Fibroblast of lung (primary cell): Measurements from ENCODE around the gene SSPN. TPM values are rescaled to one million over a fixed set of nuclear protein-coding genes. Genes with fewer than 3 reads are reported as not detected.
"Not testable (repeated sequence)": the region's sequence is repeated elsewhere in the genome, so short reads cannot be mapped to it uniquely, and the experiment has no call there.

ENCODE experiments used
- DNase-seq, 2 donors: peaks; one replicate each; pipeline versions ENCODE4 v3.0.0 to v3.0.0-alpha.2; 2010; ENCODE audit warnings: low read depth in 2 of 2
- H2AFZ ChIP-seq: 2 replicates; pipeline ENCODE4 v1.5.1; 2012; ENCODE audit warnings: low read length, control low read depth, inconsistent platforms
- H3K27ac ChIP-seq: 2 replicates; pipeline ENCODE4 v1.5.1; 2011; ENCODE audit warnings: low read length, control low read depth; ENCODE audit not compliant: insufficient read depth
- H3K27me3 ChIP-seq: 2 replicates; pipeline ENCODE4 v1.5.1; 2011; ENCODE audit warnings: mild to moderate bottlenecking, low read length; ENCODE audit not compliant: control insufficient read depth, insufficient read depth
- H3K36me3 ChIP-seq: 2 replicates; pipeline ENCODE4 v1.5.1; 2011; ENCODE audit warnings: low read length; ENCODE audit not compliant: control insufficient read depth, insufficient read depth
- H3K4me1 ChIP-seq: 2 replicates; pipeline ENCODE4 v1.5.1; 2011; ENCODE audit warnings: low read length; ENCODE audit not compliant: control insufficient read depth, insufficient read depth; ENCODE audit errors: extremely low read depth
- H3K4me2 ChIP-seq: 2 replicates; pipeline ENCODE4 v1.5.1; 2011; ENCODE audit warnings: low read length, control low read depth; ENCODE audit not compliant: insufficient read depth; ENCODE audit errors: extremely low read depth
- H3K4me3 ChIP-seq, 4 experiments: fragments of 200-600 bp in 1 of 4; sonication (generic) in 1 of 4; replicated peaks in 1 of 4; 2 replicates each; pipeline ENCODE4 v1.5.1; 2011 to 2016; ENCODE audit warnings: low read length in 4 of 4, low read depth in 3 of 4, mild to moderate bottlenecking in 3 of 4, control low read depth in 2 of 4, inconsistent platforms in 1 of 4, mixed read lengths in 1 of 4; ENCODE audit not compliant: insufficient read depth in 1 of 4; ENCODE audit errors: control extremely low read depth in 1 of 4
- H3K79me2 ChIP-seq: 2 replicates; pipeline ENCODE4 v1.5.1; 2012; ENCODE audit warnings: mild to moderate bottlenecking, low read length, inconsistent platforms; ENCODE audit not compliant: control insufficient read depth, insufficient read depth
- H3K9ac ChIP-seq: 2 replicates; pipeline ENCODE4 v1.5.1; 2011; ENCODE audit warnings: mild to moderate bottlenecking, low read length, control low read depth; ENCODE audit not compliant: insufficient read depth
- H3K9me3 ChIP-seq: 2 replicates; pipeline ENCODE4 v1.5.1; 2012; ENCODE audit warnings: low read depth, low read length; ENCODE audit not compliant: control insufficient read depth, insufficient read depth
- H4K20me1 ChIP-seq: 2 replicates; pipeline ENCODE4 v1.5.1; 2011; ENCODE audit warnings: low read length; ENCODE audit not compliant: control insufficient read depth, insufficient read depth; ENCODE audit errors: extremely low read depth
- EZH2 ChIP-seq: IDR thresholded peaks from 2 replicates; pipeline ENCODE4 v1.5.1; 2012; ENCODE audit warnings: low read length, control low read depth, mild to moderate bottlenecking; ENCODE audit errors: missing control alignments
- polyA plus RNA-seq, 2 donors: library from polyadenylated mRNA; depleted of rRNA in 1 of 2; stranded (reverse) in 1 of 2; unstranded in 1 of 2; fragments of >200 nt; gene quantifications; 2 replicates each; pipeline ENCODE4 v1.2.1, GENCODE V29; 2011 to 2012; ENCODE audit warnings: missing spikeins in 1 of 2
- total RNA-seq: library from RNA; depleted of rRNA; stranded (reverse); fragments of >200 nt; gene quantifications from 2 replicates; pipeline ENCODE4 v1.2.1, GENCODE V29; 2014
- TF ChIP-seq, protein P1 (sequence below), 2 donors: IDR thresholded peaks in 1 of 2; conservative IDR thresholded peaks in 1 of 2; 1 replicate in 1 of 2; 2 replicates in 1 of 2; pipeline ENCODE4 v1.5.1; 2011 to 2012; ENCODE audit warnings: low read length in 2 of 2, control low read depth in 1 of 2, inconsistent platforms in 1 of 2, low read depth in 1 of 2, mild to moderate bottlenecking in 1 of 2

Gene SSPN
- total and polyA plus RNA-seq, 2 donors (not counting 1 experiment from before 2014, with no cell fraction given), result 18.3 to 18.5 TPM

DNA sequence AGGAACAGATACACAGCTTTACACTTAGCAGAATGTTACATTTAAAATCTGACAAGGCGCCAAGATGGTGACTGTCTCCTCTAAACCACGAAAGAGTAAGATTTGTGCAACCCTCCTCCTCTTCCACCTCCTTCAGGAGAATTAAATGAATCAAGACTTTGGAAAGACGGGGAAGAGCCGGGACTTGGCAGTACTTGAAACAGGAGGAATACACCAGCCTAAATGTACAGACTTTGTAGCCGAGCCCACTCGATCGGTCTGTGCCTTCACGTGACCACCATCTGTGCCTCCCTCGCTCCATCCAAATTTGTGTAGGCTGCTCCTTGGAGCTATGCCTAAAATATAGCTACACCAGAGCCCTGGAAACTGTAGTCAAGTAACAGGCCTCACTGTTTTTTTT lies 38.3 kb downstream of the SSPN start:
- no peak overlapping the region for H2AFZ ChIP-seq
- H3K27ac ChIP-seq, result no peak overlapping the region
- no peaks in the 10 kb centered on the region for H3K4me1 ChIP-seq
- no peak overlapping the region for H3K4me2 ChIP-seq
- TF ChIP-seq, protein P1, sequence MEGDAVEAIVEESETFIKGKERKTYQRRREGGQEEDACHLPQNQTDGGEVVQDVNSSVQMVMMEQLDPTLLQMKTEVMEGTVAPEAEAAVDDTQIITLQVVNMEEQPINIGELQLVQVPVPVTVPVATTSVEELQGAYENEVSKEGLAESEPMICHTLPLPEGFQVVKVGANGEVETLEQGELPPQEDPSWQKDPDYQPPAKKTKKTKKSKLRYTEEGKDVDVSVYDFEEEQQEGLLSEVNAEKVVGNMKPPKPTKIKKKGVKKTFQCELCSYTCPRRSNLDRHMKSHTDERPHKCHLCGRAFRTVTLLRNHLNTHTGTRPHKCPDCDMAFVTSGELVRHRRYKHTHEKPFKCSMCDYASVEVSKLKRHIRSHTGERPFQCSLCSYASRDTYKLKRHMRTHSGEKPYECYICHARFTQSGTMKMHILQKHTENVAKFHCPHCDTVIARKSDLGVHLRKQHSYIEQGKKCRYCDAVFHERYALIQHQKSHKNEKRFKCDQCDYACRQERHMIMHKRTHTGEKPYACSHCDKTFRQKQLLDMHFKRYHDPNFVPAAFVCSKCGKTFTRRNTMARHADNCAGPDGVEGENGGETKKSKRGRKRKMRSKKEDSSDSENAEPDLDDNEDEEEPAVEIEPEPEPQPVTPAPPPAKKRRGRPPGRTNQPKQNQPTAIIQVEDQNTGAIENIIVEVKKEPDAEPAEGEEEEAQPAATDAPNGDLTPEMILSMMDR (conservative IDR thresholded peaks at IDR 0.05 in 1 of 2, IDR thresholded peaks at IDR 0.05 in 1 of 2; ENCODE audit: low read depth in 1 of 2, low read length in 2 of 2), result no peak
- TF ChIP-seq EZH2, result no peak
- H3K4me3 ChIP-seq, result no peak overlapping the region
- no peak overlapping the region for H3K9ac ChIP-seq
- peak; percentile 44 to 70 for DNase-seq
- H3K9me3 ChIP-seq, result no peaks in the 10 kb centered on the region
- no peaks in the 10 kb centered on the region for H3K36me3 ChIP-seq
- no peaks in the 10 kb centered on the region for H4K20me1 ChIP-seq
- H3K79me2 ChIP-seq, result no peaks in the 10 kb centered on the region
- H3K27me3 ChIP-seq, result no peaks in the 10 kb centered on the region

DNA sequence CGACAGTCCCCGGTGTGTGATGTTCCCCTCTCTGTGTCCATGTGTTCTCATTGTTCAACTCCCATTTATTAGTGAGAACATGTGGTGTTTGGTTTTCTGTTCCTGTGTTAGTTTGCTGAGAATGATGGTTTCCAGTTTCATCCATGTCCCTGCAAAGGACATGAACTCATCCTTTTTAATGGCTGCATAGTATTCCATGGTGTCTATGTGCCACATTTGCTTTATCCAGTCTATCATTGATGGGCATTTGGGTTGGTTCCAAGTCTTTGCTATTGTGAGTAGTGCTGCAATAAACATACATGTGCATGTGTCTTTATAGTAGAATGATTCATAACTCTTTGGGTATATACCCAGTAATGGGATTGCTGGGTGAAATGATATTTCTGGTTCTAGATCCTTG lies 40.1 kb downstream of the SSPN start:
- not testable (repeated sequence) for H3K9ac ChIP-seq, H3K4me3 ChIP-seq, H2AFZ ChIP-seq, H3K36me3 ChIP-seq, H3K27me3 ChIP-seq, DNase-seq, H4K20me1 ChIP-seq, H3K79me2 ChIP-seq, H3K4me2 ChIP-seq, H3K27ac ChIP-seq, H3K4me1 ChIP-seq, H3K9me3 ChIP-seq

DNA sequence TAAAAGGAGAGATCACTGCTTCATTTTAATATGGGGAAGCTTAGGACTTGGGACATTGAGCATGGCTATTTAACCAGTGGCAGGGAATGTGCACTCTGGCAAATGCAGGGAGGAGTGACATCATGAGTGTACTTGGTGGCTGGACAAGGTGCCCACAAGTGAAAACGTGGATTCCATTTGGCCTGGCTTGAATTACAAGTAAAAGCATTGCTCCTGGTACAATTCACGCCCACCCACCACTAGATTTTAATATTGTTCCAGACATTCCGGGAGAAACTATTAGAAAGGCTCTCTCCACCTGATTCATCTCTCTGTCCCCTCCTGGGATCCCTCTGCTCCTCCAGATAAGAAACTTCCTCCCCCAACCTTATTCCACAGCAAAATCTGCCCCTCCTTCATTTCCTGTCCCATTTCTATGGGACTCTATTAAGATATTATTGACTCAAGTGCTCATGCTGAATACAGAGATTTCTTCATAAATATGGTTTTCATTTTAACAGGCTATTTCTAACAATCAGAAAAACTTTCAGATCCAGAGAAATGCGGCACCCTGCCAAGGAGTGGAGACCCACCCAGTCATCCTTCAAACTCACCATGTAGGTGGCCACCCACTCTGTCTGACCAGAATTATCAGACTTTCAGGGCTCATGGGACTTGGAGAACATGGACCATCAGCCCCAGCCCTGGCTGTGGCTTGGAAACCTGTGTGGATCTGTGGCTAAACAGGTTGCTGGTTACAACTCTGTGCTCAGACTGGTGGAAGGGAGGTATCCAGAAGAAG lies 43.2 kb downstream of the SSPN start:
- Histone ChIP-seq H4K20me1 (no peaks in the 10 kb centered on the region), H3K9me3 (no peaks in the 10 kb centered on the region), H3K27ac (no peak overlapping the region), H3K4me1 (no peaks in the 10 kb centered on the region), H3K27me3 (no peaks in the 10 kb centered on the region), H3K4me2 (no peak overlapping the region), H2AFZ (no peak overlapping the region), H3K9ac (no peak overlapping the region), H3K36me3 (no peaks in the 10 kb centered on the region), H3K4me3 (no peak overlapping the region), H3K79me2 (no peaks in the 10 kb centered on the region)
- DNase-seq, result peak in 1 of 2 donors; percentile 80
- no peak for TF ChIP-seq EZH2

DNA sequence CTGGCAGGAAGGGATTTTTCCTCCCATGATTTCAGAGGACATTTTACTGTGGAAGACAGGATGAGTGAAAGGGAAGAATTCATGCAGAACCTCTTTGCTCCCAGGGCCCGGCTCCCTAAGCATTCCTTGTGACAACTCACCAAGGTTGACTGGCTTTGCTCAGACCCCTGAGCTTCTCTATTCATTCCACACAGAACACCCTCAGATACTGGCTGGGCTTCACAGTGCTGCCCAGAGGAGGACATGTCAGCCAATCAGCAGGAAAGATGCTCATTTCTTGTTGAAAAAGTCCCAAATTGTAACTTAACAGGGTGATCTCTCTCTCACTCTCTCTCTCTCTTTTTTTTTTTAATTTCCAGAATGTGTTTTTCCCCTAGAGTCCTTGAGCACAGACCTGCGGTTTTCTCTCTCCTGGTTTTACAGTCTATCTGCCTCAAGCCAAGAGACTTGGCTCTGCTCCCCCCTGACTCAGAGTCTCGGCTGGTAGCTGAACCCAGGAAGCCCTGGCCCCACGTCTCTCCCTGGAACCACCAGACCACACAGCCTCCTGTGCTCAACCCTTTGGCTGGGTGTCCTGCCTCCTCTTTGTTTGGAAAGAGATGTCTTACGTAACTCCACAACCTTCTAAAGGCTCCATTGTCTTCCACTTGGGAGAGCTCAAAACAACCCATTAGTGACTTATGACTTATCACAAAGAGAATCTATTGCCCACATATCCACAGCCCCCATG lies 43.9 kb downstream of the SSPN start:
- no peak for TF ChIP-seq EZH2
- TF ChIP-seq, protein P1 (conservative IDR thresholded peaks at IDR 0.05 in 1 of 2, IDR thresholded peaks at IDR 0.05 in 1 of 2; ENCODE audit: low read depth in 1 of 2, low read length in 2 of 2), result no peak
- no peaks in the 10 kb centered on the region for H3K36me3 ChIP-seq
- H3K27ac ChIP-seq, result no peak overlapping the region
- no peaks in the 10 kb centered on the region for H3K79me2 ChIP-seq
- H3K4me3 ChIP-seq, result no peak overlapping the region
- no peak overlapping the region for H3K9ac ChIP-seq
- H3K4me1 ChIP-seq, result no peaks in the 10 kb centered on the region
- DNase-seq, result peak; percentile 57 to 100
- H3K4me2 ChIP-seq, result no peak overlapping the region
- no peaks in the 10 kb centered on the region for H3K9me3 ChIP-seq
- H4K20me1 ChIP-seq, result no peaks in the 10 kb centered on the region
- no peaks in the 10 kb centered on the region for H3K27me3 ChIP-seq
- no peak overlapping the region for H2AFZ ChIP-seq
